Measurements from ENCODE around the gene FAT1.

GRCh38 chr4:186761393-186761792 is 37.7 kb upstream of the FAT1 start:
- TF ChIP-seq POLR2A (IDR thresholded peaks at IDR 0.05; ENCODE audit: low read length): no peak
- no peak for TF ChIP-seq GATA1 (IDR thresholded peaks at IDR 0.05; ENCODE audit: low read depth, low read length)

All from erythroblast (primary cell).